Left colon (tissue), 2 donors: Measurements from ENCODE around the gene FHOD1. TPM values are rescaled to one million over a fixed set of nuclear protein-coding genes. Genes with fewer than 3 reads are reported as not detected.

ENCODE experiments used
- ATAC-seq: fragments of 200-7000 bp; cut with Tn5 transposase; one replicate; pipeline ENCODE4 v1.9.1; 2020; ENCODE audit warnings: mild to moderate bottlenecking, moderate library complexity
- DNase-seq, 2 donors: peaks; one replicate each; pipeline ENCODE4 v3.0.0-alpha.2; 2020
- intact Hi-C, 2 donors: fragments of 100-400 bp; cut with DNase I in 1 of 2; cut with micrococcal nuclease in 1 of 2; formaldehyde crosslinking; loops; one replicate each; pipeline versions ENCODE4 v1.11.2 to v1.14.0; 2022; cut with DNase I, micrococcal nuclease
- microRNA-seq, 2 donors: library from miRNA; unstranded; fragments of <30 nt; microRNA quantifications; one replicate each; pipeline versions ENCODE4 v1.1.0 to v1.2.0, GENCODE V29; 2020
- total RNA-seq, 2 donors: library from RNA; stranded (reverse); fragmentation: NEBNext Ultra II Directional; extraction: Animal tissue kit (Norgen Biotek cat#: 25700); gene quantifications; one replicate each; pipeline ENCODE4 v1.2.1, GENCODE V29; 2021
- donor health status: DM: no; HTN: no; CAD: no.
- donor health status: DM: yes; HTN: yes; CAD: no.

FHOD1 gene
- total RNA-seq, 2 donors from 2014 or later, result 29.7 to 42.7 TPM

DNA sequence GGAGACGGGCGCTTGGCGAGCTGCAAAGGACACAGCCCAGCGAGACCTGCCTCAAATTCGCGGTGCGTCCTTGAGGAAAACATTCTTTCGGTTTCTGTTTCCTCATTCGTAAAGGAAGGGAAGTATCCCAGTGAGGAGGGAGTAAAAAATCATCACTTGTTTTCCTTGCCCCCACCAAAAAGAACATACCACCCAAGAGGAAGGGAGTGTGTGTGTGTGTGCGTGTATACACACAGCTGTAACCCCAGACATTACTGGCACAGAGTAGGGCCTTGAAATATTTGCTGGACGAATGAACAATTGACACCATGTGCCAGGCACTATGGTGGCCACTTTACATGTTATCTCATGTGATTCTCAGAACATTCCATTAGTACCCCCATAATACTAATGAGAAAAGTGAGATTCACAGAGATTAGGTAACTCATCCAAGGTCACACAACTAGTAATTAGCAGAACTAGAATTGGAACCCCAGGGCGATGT lies 61.6 kb downstream of the FHOD1 start:
- intact Hi-C loops, result no loop called here
- ATAC-seq (no peak), DNase-seq (no peak)

DNA sequence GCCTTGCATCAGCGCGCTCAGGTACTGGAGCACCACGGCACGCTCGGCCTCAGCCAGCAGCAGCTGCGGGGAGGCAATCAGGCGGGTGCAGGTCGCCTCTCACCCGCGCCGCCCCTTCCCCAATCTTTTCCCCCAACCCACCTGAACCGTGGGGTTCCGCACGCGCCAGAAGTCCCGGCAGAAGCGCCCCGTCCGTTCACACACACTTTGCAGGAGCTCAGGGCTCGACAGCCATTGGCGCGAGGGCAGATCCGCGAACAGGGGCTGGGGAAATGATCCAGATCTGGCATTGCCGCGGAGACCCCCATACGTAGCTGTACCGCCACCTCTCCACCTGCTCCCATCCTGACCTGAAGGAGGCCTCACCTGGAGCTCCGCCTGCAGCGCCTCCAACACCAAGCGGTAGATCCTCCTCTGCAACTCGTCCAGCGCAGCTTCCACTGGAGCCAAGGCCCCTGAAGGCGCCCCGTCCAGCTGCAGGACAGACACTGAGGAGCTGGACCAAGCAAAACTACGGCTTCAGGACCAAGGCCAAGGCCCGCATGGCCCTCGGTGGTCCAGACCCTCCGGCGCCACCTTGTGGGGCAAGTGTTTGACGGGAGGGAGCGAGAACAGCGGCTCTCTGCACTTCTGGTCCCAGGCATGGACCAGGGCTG lies 62.2 kb downstream of the FHOD1 start:
- DNase-seq (peak; percentile 90 to 97), ATAC-seq (peak; percentile 46)
- intact Hi-C loops, result no loop called here

DNA sequence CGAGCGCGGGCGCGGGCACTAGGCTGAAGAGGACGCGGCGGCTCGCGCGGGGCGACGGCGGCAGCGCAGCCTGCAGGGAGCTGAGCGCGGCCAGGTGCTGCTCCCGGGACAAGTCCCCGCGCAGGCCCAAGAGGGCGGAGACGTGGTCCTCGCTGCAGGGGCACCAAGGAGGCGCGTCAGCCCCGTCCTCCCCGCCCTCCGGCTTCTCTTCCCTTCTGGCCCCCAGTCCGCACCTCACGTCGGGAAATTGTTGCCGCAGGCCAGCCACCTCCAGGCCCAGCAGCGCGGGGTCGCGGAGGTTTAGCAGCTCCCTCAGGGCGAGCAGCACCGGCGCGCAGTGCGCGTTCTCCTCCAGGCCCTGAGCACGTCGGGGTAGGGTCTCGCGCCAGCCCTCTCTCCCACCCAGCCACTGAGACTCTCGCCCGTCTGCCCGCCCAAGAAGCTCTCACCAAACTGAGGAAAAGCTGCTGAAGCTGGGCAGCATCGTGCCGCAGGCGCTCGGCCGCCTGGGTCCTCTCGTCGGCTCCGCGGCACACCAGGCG lies 62.8 kb downstream of the FHOD1 start:
- intact Hi-C loops, result no loop called here

DNA sequence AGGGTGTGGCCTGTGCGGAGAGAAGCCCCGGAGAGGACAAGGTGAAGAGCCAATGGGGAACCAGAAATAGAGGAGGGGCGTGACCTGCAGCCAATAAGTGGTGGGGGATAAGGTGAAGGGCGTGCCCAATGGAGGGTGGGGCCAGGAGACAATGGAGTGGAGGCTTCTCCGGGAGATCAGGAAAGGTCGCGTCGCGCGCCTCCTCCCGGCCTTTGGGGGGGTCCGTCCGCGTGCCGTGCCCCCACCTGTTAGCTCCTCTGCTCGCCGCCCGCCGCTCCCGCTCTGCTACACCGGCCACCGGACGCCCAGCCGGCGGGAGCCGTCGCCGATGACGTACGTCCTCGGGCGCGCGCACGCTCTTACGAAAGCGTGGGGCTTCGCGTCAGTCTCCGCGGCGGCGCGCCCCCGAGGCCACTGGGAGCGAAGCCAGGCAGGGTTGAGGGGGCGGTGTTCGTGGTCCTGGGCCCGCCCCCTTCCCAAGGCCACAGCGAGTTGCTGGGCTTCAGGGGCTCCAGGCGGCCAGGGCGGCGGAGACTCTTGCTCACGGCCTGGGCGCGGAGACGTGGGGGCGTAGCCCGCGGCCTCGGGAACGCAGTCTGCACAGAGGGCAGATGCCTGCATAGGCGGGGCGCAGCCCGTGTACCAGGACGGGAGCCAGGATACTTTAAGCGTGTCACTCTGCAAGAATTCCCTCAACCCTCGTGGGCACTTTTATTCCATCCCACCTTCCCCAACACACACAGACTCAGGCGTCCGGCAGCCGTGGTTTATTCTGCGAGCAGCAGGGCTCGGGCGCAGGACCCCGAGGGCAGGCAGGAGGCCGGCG lies 63.4 kb downstream of the FHOD1 start, which contains the start of gene MATCAP1:
Gene MATCAP1, minus strand, starts transcription at position 337 of the 826 bp plus-strand sequence. CDS start 3,353 bp downstream, outside the sequence.
- intact Hi-C loops, result no loop called here
- ATAC-seq, result peak; percentile 87
- DNase-seq, result peak; percentile 95 to 98

More for the DNA sequence above, 62.8 kb downstream of the FHOD1 start:
- ATAC-seq, result peak; percentile 33
- DNase-seq, result no peak

DNA sequence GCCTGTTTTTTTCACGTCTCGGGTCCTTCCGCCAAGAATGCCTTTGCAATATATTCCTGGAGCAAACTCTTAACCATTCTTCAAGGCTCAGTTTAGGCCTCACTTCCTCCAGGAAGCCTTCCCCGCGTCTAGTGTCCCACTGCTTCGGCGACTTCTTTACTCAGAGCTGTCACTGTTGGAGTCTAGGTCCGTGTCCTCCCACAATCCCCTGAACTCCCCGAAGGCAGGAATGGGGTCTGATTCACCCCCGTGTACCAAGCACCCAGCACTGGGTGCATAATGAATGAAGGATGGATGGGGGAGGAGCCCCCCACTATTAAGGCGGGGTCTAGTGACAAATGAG lies 64.0 kb downstream of the FHOD1 start:
- no peak for ATAC-seq
- intact Hi-C loops, result no loop called here
- no peak for DNase-seq

DNA sequence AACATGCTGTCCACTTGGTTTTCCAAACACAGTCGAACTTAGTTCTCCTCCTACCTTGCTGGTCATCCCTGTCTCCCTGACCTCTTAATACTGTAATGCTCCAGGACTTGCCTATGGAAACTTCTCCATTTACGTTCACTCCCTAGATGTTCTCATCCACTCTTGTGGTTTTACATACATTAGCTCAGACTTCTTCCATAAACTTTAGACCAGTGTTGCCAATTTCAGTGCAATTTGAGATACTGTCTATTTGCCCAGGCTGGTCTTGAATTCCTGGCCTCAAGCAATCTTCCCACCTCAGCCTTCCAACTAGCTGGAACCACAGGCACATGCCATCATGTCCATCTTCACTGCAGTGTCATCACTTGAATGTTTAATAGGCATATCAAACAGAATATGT lies 65.0 kb downstream of the FHOD1 start:
- intact Hi-C loops, result no loop called here
- no peak for ATAC-seq
- DNase-seq, result no peak

DNA sequence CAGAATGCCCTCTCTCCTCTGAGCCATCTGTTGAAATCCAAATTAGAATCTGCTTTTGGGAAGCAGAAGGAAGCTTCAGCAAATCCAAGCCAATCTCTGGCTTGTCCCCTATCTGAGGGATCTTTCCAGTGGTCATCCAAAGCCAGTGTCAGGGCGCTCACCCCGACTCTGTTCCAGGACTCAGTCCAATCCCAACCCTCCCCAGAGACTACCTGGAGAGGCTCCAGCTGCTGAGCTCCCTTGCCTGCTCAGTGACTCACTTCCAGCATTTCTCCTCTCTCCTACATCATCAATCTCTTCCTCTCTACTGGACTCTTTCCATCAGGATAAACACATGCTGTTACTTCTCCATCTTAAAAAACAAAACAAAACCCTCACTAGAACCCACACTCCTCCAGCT lies 65.9 kb downstream of the FHOD1 start:
- no peak for ATAC-seq
- DNase-seq, result no peak
- intact Hi-C loops, result no loop called here

DNA sequence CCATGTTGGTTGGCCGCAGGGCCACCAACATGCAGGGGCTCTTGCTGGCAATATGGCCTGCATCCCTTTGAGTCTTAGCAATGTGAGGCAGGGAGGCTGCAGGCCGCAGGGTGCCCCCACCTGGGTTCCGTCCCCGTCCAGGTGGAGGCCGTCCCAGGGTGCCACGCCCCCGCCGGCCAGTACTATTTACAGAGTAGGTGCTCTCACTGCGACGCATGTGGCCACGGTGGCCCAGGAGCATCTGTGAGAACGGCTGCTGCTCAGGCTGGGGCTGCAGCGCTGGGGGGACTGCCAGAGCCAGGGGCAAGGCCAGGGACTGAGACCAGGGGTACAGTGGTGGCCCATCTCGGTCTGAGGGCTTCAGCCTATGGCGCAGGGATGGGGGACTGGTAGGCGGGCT lies 67.1 kb downstream of the FHOD1 start:
- DNase-seq (no peak), ATAC-seq (no peak)
- intact Hi-C loops, result no loop called here

DNA sequence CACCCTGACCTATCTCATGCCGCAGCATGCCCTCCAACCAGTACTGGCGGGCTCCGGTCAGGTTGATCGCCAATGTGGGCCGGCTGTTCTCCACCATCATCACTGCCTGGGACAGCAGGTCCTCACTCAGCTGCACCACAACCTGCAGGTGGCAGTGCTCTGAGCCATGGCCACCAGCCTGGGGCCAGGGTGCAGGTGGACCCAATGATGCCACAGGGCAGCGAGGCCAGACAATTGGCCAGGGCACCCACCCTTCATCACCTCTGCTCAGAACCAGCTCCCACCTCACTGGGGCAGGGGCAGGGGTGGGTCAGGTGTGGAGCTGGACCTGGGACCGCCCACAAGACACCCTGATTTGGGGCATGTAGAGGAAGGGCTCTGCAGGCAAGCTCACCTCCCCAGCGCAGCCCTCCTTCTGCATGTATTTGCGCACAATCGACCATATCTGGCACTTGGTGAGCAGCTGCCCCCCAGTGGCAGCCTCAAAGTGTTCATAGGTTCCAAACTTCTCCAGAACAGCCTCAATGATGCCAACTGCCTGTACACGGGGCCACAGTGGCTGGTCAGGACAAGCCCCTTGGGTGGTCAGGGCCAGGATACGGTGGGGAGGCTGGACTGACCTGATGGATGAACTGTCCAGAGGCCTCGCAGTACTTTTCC lies 67.7 kb downstream of the FHOD1 start:
- DNase-seq, result no peak

More for the DNA sequence above, 67.7 kb downstream of the FHOD1 start:
- intact Hi-C loops, result no loop called here
- ATAC-seq, result no peak

Small RNA genes within 50 kb of the gene (microRNA-seq; reads per million reads assigned to microRNA genes)
- gene MIR328, result 53.9 to 193 reads per million in 2 donors

Other genes with a start within 250 kb of the FHOD1 start
- gene CBFB, start 218.3 kb downstream of the FHOD1 start, total RNA-seq, result 10 to 100 TPM; 25.8 to 27.0 TPM
- 10 to 100 TPM; 11.3 to 13.9 TPM for gene PHAF1, start 137.5 kb downstream of the FHOD1 start, total RNA-seq
- gene B3GNT9, start 96.5 kb downstream of the FHOD1 start, total RNA-seq, result 1 to 10 TPM; 2.9 to 4.3 TPM
- 10 to 100 TPM; 25.5 to 27.4 TPM for gene TRADD, start 87.6 kb downstream of the FHOD1 start, total RNA-seq
- gene FBXL8, start 87.5 kb downstream of the FHOD1 start, total RNA-seq, result 10 to 100 TPM; 20.2 to 23.0 TPM
- gene HSF4, start 82.7 kb downstream of the FHOD1 start, total RNA-seq, result 10 to 100 TPM; 36.5 to 39.2 TPM
- gene NOL3, start 76.9 kb downstream of the FHOD1 start, total RNA-seq, result 10 to 100 TPM; 23.1 to 30.2 TPM
- gene MATCAP1, start 63.5 kb downstream of the FHOD1 start, total RNA-seq, result 10 to 100 TPM; 21.9 to 30.8 TPM
- gene EXOC3L1, start 57.3 kb downstream of the FHOD1 start, total RNA-seq, result 1 to 10 TPM; 2.3 to 5.9 TPM
- gene E2F4, start 55.3 kb downstream of the FHOD1 start, total RNA-seq, result 10 to 100 TPM; 59.1 to 81.4 TPM
- gene ELMO3, start 48.4 kb downstream of the FHOD1 start, total RNA-seq, result 10 to 100 TPM; 58.1 to 60.5 TPM
- 10 to 100 TPM; 40.7 to 42.0 TPM for gene TMEM208, start 20.4 kb downstream of the FHOD1 start, total RNA-seq
- gene SLC9A5, start 1.5 kb upstream of the FHOD1 start, total RNA-seq, result 1 to 10 TPM in 1 of 2 donors, under 1 TPM in 1; 0.61 to 1.3 TPM
- gene PLEKHG4, start 32.1 kb upstream of the FHOD1 start, total RNA-seq, result 10 to 100 TPM in 1 of 2 donors, 1 to 10 TPM in 1; 7.7 to 11.9 TPM
- under 1 TPM in 1 of 2 donors, not detected in 1; 0.06 TPM for gene KCTD19, start 79.3 kb upstream of the FHOD1 start, total RNA-seq
- gene LRRC36, start 79.3 kb upstream of the FHOD1 start, total RNA-seq, result under 1 TPM; 0.34 to 0.40 TPM
- 1 to 10 TPM; 4.1 to 8.3 TPM for gene TPPP3, start 146.0 kb upstream of the FHOD1 start, total RNA-seq
- 10 to 100 TPM; 10.7 to 12.5 TPM for gene ZDHHC1, start 169.0 kb upstream of the FHOD1 start, total RNA-seq
- 1,000 to 10,000 TPM in 1 of 2 donors, 100 to 1,000 TPM in 1; 723 to 1,005 TPM for gene HSD11B2, start 183.6 kb upstream of the FHOD1 start, total RNA-seq
- 100 to 1,000 TPM; 226 to 297 TPM for gene ATP6V0D1, start 233.7 kb upstream of the FHOD1 start, total RNA-seq
- not detected for gene AGRP, start 236.1 kb upstream of the FHOD1 start, total RNA-seq